Cortex of kidney (tissue), 1 donor: ENCODE data around the gene RHOBTB3.

Experiments
- DNase-seq: peaks from one replicate; lab custom pipeline; 2025; lab: John Stamatoyannopoulos, UW

Gene RHOBTB3

GRCh38 chr5:95733107-95733665, 2.0 kb downstream of the RHOBTB3 start:
- no peak for DNase-seq

GRCh38 chr5:95734187-95734586, 3.1 kb downstream of the RHOBTB3 start:
- no peak for DNase-seq

GRCh38 chr5:95734906-95735305, 3.8 kb downstream of the RHOBTB3 start:
- no peak for DNase-seq

- DNase-seq: no peak
Measured at GRCh38 chr5:95735406-95735805, 4.3 kb downstream of the RHOBTB3 start.

GRCh38 chr5:95738072-95738471, 6.9 kb downstream of the RHOBTB3 start:
- no peak for DNase-seq

GRCh38 chr5:95738834-95739233, 7.7 kb downstream of the RHOBTB3 start:
- no peak for DNase-seq

- no peak for DNase-seq
Measured at GRCh38 chr5:95739857-95740256, 8.7 kb downstream of the RHOBTB3 start.

GRCh38 chr5:95741458-95741857, 10.3 kb downstream of the RHOBTB3 start:
- DNase-seq: no peak

- DNase-seq: no peak
Measured at GRCh38 chr5:95743232-95743631, 12.1 kb downstream of the RHOBTB3 start.

GRCh38 chr5:95743877-95744276, 12.7 kb downstream of the RHOBTB3 start:
- no peak for DNase-seq

GRCh38 chr5:95746194-95746593, 15.1 kb downstream of the RHOBTB3 start:
- no peak for DNase-seq

- no peak for DNase-seq
Measured at GRCh38 chr5:95746722-95747679, 15.9 kb downstream of the RHOBTB3 start.

GRCh38 chr5:95748133-95748532, 17.0 kb downstream of the RHOBTB3 start:
- no peak for DNase-seq

- no peak for DNase-seq
Measured at GRCh38 chr5:95754545-95754944, 23.4 kb downstream of the RHOBTB3 start.

- DNase-seq: no peak
Measured at GRCh38 chr5:95759005-95759404, 27.9 kb downstream of the RHOBTB3 start.

- no peak for DNase-seq
Measured at GRCh38 chr5:95759634-95760033, 28.5 kb downstream of the RHOBTB3 start.

- DNase-seq: no peak
Measured at GRCh38 chr5:95760273-95761191, 29.4 kb downstream of the RHOBTB3 start.

GRCh38 chr5:95761771-95762651, 30.9 kb downstream of the RHOBTB3 start:
- DNase-seq: no peak

GRCh38 chr5:95762652-95763041, 31.5 kb downstream of the RHOBTB3 start:
- no peak for DNase-seq

GRCh38 chr5:95763941-95764340, 32.8 kb downstream of the RHOBTB3 start:
- no peak for DNase-seq

- no peak for DNase-seq
Measured at GRCh38 chr5:95768731-95769130, 37.6 kb downstream of the RHOBTB3 start.
